PFSK-1 (cell line): ENCODE data around the gene UGT2B7.

Experiments
- FOXP2 ChIP-seq: optimal IDR thresholded peaks from 2 replicates; pipeline ENCODE3; 2011; ENCODE audit warnings: borderline replicate concordance, control low read depth, inconsistent platforms; ENCODE audit not compliant: insufficient read depth; ENCODE audit errors: extremely low read length, extremely low read depth
- POLR2AphosphoS5 ChIP-seq: IDR thresholded peaks from 2 replicates; pipeline ENCODE4 v1.6.1; 2012; ENCODE audit warnings: low read depth, mild to moderate bottlenecking, control low read depth, low read length, moderate library complexity
- REST ChIP-seq, 2 experiments: IDR thresholded peaks; 2 replicates each; pipeline versions ENCODE4 v1.6.1 to v1.8.0; 2011 to 2012; ENCODE audit warnings: low read depth in 2 of 2, low read length in 2 of 2, control low read depth in 1 of 2, inconsistent platforms in 1 of 2, mild to moderate bottlenecking in 1 of 2, moderate library complexity in 1 of 2; ENCODE audit not compliant: insufficient read depth in 1 of 2
- SIN3A ChIP-seq: IDR thresholded peaks from 2 replicates; pipeline ENCODE4 v1.6.1; 2012; ENCODE audit warnings: mild to moderate bottlenecking, low read length, moderate library complexity, borderline replicate concordance; ENCODE audit not compliant: insufficient read depth
- TAF1 ChIP-seq: IDR thresholded peaks from 2 replicates; pipeline ENCODE4 v1.6.1; 2012; ENCODE audit warnings: low read length, control low read depth, borderline replicate concordance; ENCODE audit not compliant: insufficient read depth

Gene UGT2B7

DNA sequence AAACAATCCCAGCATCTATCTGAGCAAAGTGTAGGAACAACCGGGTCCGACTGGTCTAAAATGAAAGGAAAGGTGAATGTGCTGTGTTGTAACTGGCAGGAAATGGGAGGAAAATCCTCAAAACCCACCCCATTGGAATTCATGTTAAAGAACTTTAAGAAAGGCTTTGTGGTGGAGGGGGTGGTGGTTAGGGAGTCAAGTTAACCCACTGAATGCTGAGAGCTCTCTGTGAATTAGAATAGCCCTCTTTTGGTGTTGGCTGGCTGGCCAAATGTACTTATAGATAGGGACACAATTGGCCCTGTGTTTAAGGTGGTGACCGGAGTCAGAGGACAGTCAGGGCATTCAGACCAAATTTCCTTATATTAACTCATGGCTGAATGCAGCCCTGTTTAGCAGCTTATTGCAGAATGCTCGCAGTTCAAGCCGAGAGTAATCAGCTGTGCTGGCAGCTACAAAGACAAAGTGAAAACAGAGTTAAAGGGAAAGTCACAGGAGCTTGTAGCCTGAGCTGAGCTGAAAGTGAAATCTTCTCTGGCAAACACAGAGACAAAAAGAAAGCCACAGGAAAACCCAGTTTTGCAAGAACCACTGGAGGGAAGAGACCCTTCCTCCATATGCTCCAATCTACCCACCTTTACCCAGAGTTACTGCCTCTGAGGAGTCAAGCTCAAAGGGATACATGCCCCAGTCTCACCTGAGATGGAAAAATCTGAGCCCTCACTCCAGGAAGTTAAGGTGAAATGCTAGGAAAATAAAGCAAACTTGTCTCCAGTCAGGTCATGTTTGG lies 38.5 kb upstream of the UGT2B7 start:
- TF ChIP-seq POLR2AphosphoS5 (no peak), REST (IDR thresholded peaks at IDR 0.05; ENCODE audit: insufficient read depth in 1 of 2, low read depth in 2 of 2, low read length in 2 of 2) (no peak), SIN3A (no peak), FOXP2 (no peak), TAF1 (no peak)

- TF ChIP-seq REST (IDR thresholded peaks at IDR 0.05; ENCODE audit: insufficient read depth in 1 of 2, low read depth in 2 of 2, low read length in 2 of 2) (no peak), SIN3A (no peak), POLR2AphosphoS5 (no peak), FOXP2 (no peak), TAF1 (no peak)
These were observed 37.7 kb upstream of the UGT2B7 start for GRCh38 chr4:69058410-69059059.

- TF ChIP-seq FOXP2: no peak
- TF ChIP-seq TAF1: no peak
- TF ChIP-seq SIN3A: no peak
- TF ChIP-seq REST (IDR thresholded peaks at IDR 0.05; ENCODE audit: insufficient read depth in 1 of 2, low read depth in 2 of 2, low read length in 2 of 2): no peak
- no peak for TF ChIP-seq POLR2AphosphoS5
These were observed 35.5 kb upstream of the UGT2B7 start for GRCh38 chr4:69060651-69061308.

GRCh38 chr4:69064391-69064790 lies 31.9 kb upstream of the UGT2B7 start:
- TF ChIP-seq FOXP2: no peak
- TF ChIP-seq SIN3A: no peak
- no peak for TF ChIP-seq POLR2AphosphoS5
- TF ChIP-seq TAF1: no peak
- no peak for TF ChIP-seq REST (IDR thresholded peaks at IDR 0.05; ENCODE audit: insufficient read depth in 1 of 2, low read depth in 2 of 2, low read length in 2 of 2)
